HL-60 (cell line): ENCODE data around the gene HRAS.

ENCODE experiments used
- POLR2AphosphoS5 ChIP-seq: IDR thresholded peaks from 2 replicates; pipeline ENCODE4 v1.6.1; 2012; ENCODE audit warnings: low read depth
- TF ChIP-seq, protein P1 (sequence below): IDR thresholded peaks from one replicate; pipeline ENCODE4 v1.5.1; 2011; ENCODE audit warnings: low read length, control low read depth, inconsistent platforms; ENCODE audit not compliant: insufficient read depth
- TF ChIP-seq, protein P2 (sequence below): IDR thresholded peaks from 2 replicates; pipeline ENCODE4 v1.6.1; 2012; ENCODE audit warnings: low read depth; ENCODE audit not compliant: insufficient replicate concordance

DNA sequence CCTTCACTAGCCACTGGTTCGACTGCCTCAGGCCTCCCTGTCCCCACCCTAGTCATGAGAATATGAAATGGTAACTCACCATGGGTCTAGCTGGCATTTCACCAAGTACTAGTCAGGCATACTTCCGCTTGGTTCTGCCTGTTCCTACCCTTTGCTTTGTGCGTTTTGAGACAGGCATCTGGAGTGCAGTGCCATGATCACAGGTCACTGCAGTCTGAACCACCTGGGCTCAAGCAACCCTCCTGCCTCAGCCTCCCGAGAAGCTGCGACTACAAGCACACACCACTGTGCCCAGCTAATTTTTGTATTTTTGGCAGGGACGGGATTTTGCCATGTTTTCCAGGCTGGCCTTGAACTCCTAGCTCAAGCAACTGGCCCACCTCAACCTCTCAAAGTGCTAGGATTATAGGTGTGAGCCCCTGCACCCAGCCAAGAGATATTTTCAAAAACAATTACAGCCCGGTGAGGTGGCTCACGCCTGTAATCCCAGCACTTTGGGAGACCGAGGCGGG is 14.1 kb downstream of the HRAS start:
- TF ChIP-seq, protein P1, sequence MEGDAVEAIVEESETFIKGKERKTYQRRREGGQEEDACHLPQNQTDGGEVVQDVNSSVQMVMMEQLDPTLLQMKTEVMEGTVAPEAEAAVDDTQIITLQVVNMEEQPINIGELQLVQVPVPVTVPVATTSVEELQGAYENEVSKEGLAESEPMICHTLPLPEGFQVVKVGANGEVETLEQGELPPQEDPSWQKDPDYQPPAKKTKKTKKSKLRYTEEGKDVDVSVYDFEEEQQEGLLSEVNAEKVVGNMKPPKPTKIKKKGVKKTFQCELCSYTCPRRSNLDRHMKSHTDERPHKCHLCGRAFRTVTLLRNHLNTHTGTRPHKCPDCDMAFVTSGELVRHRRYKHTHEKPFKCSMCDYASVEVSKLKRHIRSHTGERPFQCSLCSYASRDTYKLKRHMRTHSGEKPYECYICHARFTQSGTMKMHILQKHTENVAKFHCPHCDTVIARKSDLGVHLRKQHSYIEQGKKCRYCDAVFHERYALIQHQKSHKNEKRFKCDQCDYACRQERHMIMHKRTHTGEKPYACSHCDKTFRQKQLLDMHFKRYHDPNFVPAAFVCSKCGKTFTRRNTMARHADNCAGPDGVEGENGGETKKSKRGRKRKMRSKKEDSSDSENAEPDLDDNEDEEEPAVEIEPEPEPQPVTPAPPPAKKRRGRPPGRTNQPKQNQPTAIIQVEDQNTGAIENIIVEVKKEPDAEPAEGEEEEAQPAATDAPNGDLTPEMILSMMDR = no peak
- TF ChIP-seq POLR2AphosphoS5 = no peak
- TF ChIP-seq, protein P2, sequence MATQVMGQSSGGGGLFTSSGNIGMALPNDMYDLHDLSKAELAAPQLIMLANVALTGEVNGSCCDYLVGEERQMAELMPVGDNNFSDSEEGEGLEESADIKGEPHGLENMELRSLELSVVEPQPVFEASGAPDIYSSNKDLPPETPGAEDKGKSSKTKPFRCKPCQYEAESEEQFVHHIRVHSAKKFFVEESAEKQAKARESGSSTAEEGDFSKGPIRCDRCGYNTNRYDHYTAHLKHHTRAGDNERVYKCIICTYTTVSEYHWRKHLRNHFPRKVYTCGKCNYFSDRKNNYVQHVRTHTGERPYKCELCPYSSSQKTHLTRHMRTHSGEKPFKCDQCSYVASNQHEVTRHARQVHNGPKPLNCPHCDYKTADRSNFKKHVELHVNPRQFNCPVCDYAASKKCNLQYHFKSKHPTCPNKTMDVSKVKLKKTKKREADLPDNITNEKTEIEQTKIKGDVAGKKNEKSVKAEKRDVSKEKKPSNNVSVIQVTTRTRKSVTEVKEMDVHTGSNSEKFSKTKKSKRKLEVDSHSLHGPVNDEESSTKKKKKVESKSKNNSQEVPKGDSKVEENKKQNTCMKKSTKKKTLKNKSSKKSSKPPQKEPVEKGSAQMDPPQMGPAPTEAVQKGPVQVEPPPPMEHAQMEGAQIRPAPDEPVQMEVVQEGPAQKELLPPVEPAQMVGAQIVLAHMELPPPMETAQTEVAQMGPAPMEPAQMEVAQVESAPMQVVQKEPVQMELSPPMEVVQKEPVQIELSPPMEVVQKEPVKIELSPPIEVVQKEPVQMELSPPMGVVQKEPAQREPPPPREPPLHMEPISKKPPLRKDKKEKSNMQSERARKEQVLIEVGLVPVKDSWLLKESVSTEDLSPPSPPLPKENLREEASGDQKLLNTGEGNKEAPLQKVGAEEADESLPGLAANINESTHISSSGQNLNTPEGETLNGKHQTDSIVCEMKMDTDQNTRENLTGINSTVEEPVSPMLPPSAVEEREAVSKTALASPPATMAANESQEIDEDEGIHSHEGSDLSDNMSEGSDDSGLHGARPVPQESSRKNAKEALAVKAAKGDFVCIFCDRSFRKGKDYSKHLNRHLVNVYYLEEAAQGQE = no peak
